Activated naive CD4-positive, alpha-beta T cell treated with anti-CD3 and anti-CD28 coated beads, Interleukin-2, amount 50 U/mL, for 16 hours (primary cell): ENCODE data around the gene FAM200C.
"Not testable (repeated sequence)": the region's sequence is repeated elsewhere in the genome, so short reads cannot be mapped to it uniquely, and the experiment has no call there.

Experiments used
- DNase-seq: peaks from one replicate; pipeline ENCODE4 v3.0.0-alpha.2; 2020

The FAM200C gene

DNA sequence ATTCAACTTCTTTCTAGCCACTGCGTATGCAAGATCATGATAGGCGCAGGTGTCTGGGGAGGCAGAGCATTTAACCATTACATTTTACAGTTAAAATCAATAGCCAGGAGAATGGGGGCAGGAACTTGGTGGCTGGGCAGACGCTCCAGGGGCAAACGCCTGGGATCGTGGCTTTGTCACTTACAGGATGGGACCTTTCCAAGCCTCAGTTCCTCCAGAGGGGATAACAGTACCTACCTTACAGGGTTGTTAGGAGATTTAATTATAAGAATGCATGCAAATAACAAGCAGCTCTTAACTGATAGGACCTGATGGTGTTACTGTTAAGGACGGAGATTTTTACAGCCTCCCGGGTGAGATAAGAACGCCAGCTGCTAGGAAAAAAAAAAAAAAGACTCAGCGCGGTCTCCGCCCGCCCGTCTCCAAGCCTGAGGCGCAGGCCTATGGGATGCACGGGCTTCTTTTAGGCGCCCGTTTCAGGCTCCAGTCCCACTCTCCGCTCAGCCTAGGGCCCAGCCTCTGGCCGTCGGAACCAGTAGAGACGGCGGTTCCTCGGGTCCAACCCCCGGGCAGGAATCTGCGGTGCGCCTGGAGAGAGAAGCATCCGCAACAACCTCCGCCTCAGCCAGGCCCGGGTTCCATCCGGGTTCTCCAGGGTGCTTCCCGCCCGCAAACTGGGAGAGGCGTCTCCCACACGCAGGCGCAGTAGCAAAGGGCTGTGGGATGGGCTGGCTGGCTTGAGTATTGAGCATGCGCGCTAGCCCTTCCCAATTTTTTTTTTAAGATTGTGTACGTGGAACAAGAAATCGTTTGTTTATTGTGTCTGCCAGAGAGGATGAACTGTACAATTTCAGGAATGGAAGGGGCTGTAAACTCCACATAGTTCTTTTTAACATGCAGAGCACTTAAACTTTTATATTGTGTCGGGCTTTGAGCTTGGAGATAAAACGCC, at the start of gene FAM200C:
Gene FAM200C, minus strand, starts transcription at position 653 of the 952 bp plus-strand sequence. CDS start 4,564 bp downstream, outside the sequence.
- peak; percentile 60 for DNase-seq

DNA sequence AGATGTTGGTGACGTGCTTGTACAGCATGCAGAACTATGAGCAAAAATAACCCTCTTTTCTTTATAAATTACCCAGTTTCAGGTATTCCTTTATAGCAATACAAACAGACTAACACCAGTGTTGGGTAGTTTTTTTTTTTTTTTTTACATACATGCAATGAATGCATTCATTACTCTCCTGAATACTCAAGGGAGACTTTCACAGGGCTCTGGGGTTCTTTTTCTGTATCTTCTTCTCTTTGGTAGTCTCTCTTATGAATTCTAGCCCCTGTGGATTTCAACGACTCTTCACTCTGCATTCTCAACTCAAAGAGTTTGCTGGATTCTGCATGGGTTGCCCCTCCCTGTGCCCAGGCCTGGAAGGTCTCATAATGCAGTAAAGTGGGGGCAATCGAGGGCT, 49.6 kb upstream of the FAM200C start:
- no peak for DNase-seq

DNA sequence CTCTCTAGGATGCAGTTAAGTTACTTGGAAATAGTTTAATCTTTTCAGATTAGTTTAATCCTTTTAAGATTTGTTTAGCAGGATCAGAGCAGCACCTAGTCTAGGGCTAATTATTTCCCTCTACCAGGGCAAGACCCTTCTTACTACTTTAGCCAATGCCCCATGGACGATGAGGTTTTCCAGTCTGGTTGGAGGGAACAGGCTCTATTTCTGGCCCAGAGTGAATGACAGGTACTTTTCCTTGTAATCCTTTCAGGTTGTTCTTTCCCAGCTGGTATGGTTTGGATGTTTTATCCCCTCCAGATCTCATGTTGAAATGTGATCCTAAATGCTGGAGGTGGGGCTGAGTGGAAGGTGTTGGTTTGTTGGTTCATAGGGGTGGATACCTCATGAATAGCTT, 49.0 kb upstream of the FAM200C start:
- DNase-seq: no peak

DNA sequence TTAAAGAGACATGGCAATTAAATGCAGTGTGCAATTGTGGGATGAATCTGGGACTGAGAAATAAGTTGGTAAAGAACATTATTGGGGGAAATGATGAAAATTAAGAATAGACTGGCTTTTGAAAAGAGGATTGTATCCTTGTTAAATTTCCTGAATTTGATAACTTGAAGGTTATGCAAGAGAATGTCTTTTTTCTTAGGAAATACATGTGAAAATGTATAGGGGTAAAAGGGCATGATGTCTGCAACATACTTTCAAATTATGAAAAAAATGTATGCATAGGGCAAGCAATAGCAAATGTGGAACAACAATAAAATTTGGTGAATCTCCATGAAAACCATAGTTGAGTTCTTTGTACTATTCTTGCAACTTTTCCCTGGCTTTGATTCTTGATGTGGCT, 45.9 kb upstream of the FAM200C start:
- no peak for DNase-seq

DNA sequence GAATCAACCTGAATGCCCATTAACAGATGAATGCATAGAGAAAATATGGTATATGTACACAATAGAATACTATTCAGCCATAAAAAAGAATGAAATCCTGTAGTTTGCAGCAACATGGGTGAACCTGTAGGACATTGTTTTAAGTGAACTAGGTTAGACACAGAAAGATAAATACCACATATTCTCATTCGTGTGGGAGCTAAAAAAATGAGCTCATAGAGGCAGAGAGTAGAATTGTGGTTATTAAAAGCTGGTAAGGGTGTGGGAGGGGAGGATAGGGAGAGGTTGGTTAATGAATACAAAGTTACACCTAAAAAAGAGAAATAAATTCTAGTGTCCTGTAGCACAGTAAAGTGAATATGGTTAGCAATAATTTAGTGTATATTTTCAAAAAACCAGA, 45.3 kb upstream of the FAM200C start:
- no peak for DNase-seq

DNA sequence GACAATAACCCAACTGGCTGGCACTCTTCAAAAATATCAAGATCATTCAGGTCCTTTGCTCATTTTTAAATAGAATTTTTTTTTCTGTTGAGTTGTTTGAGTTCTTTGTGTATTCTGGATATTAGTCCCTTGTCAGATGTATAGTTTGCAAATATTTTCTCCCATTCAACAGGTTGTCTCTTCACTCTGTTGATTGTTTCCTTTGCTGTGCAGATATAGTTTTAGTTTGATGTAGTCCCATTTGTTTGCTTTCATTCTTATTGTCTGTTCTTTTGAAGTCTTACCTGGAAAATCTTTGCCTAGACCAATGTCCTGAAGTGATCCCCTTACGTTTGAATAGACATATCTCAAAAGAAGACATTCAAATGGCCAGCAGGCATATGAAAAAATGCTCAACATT, 44.6 kb upstream of the FAM200C start:
- DNase-seq: no peak

DNA sequence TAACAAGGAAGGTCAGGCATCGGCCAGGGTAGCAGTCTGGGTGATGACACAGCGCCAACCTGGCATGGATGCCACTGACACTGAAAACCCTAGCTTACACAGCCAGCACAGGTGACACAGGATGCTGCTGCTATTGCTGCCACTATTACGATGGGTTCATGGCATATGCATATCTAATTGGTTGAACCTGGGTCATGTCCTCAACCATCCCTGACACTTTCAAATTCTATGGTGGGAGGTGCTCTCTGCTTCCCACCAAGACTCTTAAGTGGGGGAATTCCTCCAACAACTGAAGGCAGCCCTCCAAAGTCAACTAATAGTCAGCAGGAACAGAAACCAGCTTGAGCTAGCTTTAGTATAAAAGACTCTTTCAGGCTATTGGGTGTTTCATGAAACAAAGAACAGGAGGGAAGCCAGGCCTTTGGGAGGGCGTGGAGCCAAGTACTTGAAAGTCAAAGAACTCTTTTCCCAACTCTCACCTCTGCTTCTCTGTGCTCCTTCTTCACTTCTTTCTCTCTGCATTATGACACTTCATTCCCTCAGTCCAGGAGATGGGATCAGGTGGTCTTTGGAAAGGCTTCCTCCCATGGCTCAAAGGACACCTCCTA, 43.1 kb upstream of the FAM200C start:
- no peak for DNase-seq

DNA sequence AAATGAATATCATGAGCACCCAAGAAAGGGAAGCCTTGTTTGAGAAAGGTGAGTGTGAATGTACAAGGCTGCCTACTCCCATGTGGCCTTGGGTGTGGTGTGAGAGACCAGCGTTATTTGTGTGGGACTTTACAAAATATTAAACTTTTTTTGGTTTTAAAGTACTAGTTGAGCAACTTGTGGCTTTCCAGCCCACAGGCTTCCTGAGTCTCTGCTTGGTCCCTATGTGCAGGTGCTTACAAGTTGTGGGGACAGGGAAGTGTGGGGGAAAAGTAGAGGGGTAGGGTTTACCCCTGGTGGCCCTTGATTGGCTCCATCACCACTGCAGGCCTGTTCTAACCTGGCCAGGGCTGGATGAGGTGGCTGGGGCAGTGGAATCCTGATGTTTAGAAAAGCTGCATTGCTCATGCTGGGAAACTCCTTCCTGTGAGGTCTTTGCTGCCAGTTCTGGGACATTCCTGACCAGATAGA, 41.5 kb upstream of the FAM200C start:
- no peak for DNase-seq

DNA sequence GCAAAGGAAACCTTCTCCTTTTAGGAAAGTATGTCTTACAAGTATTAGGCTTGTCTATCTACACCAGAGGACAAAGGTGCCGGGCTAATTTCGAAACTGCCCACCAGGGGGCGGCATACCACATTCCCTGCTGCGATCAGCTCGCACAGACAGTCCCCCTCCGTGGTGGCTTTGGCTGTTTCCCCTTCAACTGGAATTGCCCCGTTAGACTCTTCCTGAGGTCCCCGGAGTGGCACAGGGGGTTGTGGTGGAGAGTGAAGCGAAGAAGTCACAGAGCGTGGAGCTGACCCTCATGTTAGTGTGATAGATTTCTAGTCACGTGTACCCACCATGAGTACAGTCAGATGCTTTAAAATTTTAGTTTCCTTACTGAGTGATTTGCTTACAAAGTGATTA, 39.3 kb upstream of the FAM200C start:
- DNase-seq: peak; percentile 88

DNA sequence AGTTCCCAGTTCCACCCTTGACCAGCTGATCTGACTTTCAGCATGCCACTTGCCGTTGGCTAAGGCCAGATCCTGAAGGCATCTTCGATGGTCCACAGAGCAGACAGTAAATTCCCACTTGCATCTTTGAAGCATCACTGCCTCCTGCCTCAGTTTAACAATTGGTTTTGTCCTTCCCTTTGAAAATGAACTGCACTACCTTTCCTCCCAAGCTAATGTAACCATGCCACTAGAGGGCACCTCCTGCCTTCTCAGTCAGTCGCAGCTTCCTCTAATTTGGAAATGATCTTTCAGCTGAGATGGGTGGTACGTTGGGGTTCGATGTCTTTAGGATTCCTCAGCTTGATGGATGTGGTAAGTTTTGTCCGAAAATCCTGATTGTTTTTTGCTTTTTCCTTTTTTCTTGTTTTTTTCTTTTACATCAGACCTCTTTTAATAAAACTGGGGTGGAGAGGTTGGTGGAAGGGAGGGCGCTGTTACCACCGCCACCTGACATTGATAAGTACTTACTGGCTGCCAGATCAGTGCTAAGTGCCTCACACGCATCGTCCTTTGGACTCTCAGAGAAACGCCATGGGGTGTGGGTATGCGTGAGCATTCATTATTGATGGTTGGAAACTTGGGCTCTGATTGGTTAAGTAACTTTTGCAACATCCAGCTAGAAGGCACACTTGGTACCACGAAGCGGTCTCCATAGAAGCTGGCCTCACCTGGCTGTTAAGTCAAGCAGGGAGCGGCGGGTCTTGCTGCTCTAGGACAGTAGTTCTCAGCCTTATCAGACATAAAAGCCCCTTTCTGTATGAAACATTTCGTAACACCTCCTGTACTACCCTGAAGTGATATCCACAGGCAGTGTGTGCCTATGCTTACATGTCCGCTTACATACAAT, 38.7 kb upstream of the FAM200C start:
- DNase-seq: peak; percentile 51

DNA sequence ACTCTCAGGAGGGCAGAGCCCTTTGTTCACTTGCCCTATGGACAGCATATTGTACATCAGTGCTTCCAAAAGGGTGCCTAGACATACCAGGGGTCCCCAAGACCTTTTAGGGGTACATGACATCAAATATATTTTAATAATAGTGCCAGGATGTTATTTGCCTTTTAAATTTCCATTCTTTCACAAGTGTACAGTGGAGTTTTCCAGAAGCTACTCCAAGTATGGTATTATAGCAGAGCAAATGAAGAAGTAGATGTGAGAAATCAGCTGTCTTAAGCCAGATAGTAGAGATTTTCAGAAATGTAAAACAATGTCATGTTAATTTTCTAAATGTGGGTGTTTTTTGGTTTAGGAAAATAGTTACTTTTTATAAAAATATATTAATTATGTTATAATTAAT, 37.4 kb upstream of the FAM200C start:
- DNase-seq: no peak

DNA sequence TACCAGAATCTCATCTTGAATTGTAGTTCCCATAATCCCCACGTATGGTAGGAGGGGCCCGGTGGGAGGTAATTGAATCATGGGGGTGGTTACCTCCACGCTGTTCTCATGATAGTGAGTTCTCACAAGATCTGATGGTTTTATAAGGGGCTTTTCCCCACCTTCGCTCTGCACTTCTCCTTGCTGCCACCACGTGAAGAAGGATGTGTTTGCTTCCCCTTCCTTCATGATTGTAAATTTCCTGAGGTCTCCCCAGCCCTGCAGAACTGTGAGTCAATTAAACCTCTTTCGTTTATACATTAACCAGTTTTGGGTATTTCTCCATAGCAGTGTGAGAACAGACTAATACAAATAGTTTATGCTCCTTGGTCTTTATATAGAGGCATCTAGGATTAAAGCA, 36.8 kb upstream of the FAM200C start:
- not testable (repeated sequence) for DNase-seq

DNA sequence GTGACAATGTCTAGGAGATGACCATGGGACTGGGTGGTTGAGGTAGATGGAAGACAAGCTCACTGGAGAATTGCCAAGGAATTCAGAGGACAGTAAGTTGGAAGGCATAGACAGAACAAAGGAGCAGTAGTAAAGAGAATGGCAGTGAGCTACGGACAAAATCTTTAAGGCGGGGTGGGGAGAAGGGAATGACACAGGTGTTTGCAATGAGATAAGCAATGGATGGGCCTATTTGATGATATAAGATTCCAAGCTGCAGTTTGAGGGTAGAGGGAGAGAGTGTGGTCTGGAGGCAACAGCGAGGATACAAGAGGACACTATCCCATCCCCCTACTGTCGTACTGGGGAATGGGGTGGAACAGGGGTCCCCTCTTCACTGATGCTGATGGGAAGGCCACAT, 36.2 kb upstream of the FAM200C start:
- DNase-seq: no peak

DNA sequence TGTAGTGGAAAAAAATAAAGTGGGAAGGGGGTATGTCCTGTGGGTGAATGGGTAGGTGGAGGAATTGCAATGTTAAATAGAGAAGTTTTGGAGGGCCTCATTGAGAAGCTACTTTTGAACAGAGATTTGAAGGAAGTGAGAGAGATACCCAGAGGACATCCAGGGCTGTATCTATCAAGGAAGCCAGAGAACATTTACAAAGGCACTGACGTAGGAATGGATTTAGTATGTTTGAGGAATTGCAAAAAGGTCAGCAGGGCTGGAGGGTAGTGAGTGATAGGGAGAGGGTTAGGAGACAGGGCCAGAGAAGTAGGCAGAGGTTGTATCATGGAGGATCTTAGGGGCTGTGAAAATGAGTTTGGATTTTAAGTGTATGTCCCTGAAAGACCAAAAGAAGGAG, 35.7 kb upstream of the FAM200C start:
- no peak for DNase-seq

DNA sequence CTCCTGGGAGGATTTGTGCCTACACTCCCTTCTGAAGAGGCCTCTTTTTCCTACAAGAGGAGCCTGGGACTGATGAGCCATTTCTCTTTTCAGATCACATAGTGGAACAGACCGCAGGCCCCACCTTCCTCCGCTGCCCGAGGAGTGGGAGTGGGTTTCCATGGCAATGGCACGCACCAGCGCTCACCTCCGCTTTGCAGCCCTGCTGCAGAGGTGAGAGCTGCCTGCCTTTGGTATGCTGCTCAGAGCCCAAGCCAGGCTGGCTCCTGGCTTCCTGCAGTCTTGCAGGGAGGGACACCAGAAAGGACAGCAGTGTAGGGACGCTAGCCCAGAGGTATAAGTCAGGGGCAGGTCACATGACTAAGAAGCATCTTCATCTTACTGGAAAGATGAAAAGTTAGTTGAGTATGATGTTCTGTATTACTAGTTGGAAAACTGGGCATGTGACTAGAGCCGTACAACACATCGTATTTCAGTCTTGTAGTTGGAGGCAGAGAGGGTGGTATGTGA, 34.2 kb upstream of the FAM200C start:
- DNase-seq: no peak

DNA sequence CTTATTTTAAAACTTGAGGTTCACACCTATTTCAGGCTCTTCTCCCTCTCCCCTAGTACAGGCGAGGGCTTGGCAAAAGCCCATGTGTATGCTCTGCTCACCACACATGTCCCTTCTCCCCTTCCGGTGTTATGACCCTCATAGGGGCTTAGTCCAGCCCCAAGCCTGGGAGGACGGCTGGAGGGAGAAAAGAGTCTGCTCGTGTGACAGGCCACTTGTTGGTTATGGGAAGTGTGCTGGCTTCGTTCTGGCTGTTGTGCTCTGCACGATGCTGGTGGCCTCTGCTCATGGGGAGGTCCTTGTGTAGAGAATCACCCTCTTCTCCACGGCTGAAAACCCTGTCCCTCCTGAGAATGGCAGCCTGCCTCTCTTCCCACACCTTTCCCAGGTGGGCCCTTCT, 32.9 kb upstream of the FAM200C start:
- no peak for DNase-seq

DNA sequence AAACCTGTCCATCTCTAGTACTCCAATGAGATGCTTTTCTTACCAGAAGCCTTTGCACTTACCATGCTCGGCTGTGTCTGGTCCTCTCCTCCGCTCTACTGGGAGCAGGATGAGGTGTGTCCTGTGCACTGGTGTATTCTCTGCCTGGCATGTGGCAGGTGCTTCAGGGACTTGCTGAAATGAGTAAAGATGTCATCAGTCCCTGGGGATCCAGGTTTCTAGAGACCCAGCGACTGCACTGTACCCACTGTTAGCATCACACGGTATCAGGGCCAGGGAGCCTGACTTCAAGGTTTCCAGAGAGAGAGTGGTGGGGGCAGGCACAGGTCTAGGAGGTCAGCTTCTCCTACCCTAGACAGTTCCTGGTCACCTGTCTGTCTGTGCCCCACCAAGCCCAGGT, 32.3 kb upstream of the FAM200C start:
- no peak for DNase-seq

DNA sequence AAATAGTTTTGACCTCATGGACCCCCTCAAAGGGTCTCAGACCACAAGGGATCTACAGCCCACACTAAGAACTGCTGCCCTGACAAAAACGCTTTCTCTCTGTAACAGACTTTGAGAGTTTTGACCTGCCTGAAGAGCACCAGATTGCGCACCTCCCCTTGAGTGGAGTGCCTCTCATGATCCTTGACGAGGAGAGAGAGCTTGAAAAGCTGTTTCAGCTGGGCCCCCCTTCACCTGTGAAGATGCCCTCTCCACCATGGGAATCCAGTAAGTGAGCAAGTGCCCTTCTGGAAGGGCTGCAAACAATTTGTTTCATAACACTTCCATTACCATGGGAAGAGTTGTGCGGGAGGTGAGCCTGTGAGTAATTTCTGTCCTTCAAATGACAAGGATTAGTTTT, 27.8 kb upstream of the FAM200C start:
- no peak for DNase-seq

DNA sequence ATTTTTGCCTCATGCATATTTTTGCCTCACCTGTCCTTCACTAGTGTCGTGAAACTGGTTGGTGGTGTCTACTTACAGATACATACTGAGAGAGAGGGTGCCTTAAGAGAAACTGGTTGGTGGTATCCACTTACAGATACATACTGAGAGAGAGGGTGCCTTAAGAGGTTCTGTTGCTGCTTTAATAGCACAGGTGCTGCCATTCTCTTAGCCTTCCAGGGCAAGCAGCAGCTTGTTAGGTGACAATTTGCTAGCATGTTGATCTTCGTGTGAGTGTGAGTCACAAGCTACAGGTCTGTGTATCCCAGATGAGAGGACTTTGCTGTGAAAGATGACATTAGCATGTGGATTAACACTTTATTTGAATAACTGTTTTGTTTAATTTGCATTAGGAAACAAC, 23.2 kb upstream of the FAM200C start:
- no peak for DNase-seq

DNA sequence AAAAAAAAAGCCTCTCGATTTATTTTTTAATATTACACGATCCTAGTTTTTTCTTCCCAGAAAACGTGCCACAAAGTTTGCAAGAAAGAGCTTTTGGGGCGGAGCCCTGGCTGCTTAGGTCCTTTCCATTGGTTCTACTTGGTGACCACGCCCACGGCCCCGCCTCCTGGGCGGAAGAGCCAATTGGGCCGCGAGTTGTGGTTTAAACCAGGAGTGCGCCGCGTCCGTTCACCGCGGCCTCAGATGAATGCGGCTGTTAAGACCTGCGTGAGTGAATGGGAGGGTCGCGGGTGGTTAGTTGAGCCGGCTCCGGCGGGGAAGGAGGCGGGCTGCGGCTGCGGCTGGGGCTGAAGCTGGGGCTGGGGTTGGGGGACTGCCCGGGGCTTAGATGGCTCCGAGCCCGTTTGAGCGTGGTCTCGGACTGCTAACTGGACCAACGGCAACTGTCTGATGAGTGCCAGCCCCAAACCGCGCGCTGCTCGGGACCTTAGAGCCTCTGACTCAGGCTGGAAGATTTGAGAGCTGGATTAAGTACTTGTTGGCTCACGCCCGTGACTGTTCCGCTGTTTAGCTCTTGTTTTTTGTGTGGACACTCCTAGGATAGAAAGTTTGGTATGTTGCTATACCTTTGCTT, 21.9 kb upstream of the FAM200C start, which contains the start of gene PTTG1:
Gene PTTG1, plus strand, starts transcription at position 231 of the 634 bp plus-strand sequence. CDS start 458 bp downstream, outside the sequence.
- peak; percentile 92 for DNase-seq

DNA sequence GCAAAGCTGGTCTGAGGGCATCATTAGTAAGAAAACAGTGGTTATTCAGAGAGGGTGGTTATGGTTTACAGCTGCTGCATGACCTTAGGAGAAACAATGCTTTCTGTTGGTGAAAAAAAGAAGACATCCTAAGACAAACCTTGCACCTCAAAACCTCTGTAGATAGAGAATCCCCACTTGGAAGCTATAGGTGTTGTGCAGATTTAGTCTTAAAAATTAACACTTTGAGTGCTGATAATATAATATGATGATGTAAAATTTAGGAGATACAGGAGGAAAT, 20.4 kb upstream of the FAM200C start:
- no peak for DNase-seq

DNA sequence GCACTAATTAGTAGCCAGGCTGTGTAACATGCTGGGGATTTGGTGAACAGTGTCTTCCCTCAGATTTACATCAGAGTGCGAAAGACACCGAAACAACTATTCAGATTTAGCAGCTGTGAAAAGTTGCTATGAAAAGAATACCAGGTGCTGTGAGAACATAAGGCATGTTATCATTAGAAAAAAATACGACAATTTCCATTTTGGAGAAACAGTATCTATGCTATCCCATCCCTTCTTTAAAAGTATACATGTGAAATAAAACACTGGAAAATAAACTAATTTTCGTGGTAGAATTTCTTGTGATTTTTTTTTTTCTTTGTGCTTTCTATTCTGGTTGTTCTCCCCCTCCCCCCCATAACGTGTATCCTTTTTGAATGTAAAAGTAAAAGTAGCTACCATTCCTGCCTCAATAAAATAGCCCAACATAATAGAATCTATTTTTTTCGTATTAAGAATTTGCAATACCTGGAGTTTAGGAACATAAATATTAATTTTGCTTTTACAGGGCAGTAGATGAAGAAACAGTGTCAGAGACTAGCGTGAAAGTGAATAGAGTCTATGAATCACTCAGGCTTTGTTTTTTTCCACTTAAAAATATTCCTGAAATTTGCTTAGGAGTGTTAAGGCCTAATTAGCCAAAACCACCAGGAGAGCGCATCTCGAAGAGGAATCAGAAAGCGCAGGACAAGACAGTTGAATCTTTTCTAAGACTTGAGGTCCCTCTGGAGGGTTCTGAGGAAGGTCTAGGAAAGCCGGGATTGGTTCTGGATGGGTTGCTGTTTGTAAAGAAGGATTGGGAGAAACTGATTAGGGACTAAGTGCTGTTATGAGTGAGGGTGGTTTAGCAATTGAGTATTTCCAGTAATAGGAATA, 19.8 kb upstream of the FAM200C start:
- DNase-seq: no peak
